HG03558 (cell line): ENCODE data around the gene PBX2.
"Not testable (repeated sequence)": the region's sequence is repeated elsewhere in the genome, so short reads cannot be mapped to it uniquely, and the experiment has no call there.

Source experiments
- ATAC-seq: cut with Tn5 transposase; IDR thresholded peaks from one replicate; pipeline ENCODE4 v1.9.1; 2021; ENCODE audit warnings: moderate number of reproducible peaks; ENCODE audit not compliant: unreplicated experiment; ENCODE audit errors: extremely low read depth

PBX2 gene

GRCh38 chr6:32188381-32189068 lies 1.5 kb downstream of the PBX2 start:
- no peak for ATAC-seq

- ATAC-seq: not testable (repeated sequence)
Measured at GRCh38 chr6:32187725-32188380, 2.1 kb downstream of the PBX2 start.

GRCh38 chr6:32187009-32187709 lies 2.8 kb downstream of the PBX2 start:
- no peak for ATAC-seq

GRCh38 chr6:32186151-32186840 lies 3.7 kb downstream of the PBX2 start:
- not testable (repeated sequence) for ATAC-seq

- ATAC-seq: not testable (repeated sequence)
Measured at GRCh38 chr6:32185681-32186131, 4.3 kb downstream of the PBX2 start.

GRCh38 chr6:32184084-32184640 lies 5.8 kb downstream of the PBX2 start, which contains the start of gene AGER:
Gene AGER, minus strand, starts transcription at chr6:32184253. Its CDS starts 31 bp downstream, at chr6:32184222.
- no peak for ATAC-seq

GRCh38 chr6:32183483-32184083 lies 6.4 kb downstream of the PBX2 start:
- ATAC-seq: no peak

GRCh38 chr6:32183030-32183429 lies 7.0 kb downstream of the PBX2 start:
- ATAC-seq: no peak

GRCh38 chr6:32182555-32182981 lies 7.4 kb downstream of the PBX2 start:
- no peak for ATAC-seq

GRCh38 chr6:32181915-32182529 lies 8.0 kb downstream of the PBX2 start:
- no peak for ATAC-seq

- no peak for ATAC-seq
Measured at GRCh38 chr6:32181148-32181702, 8.8 kb downstream of the PBX2 start.

- ATAC-seq: no peak
Measured at GRCh38 chr6:32179766-32180405, 10.1 kb downstream of the PBX2 start.

- no peak for ATAC-seq
Measured at GRCh38 chr6:32178547-32179440, 11.2 kb downstream of the PBX2 start.

- peak; percentile 60 for ATAC-seq
Measured at GRCh38 chr6:32177788-32178546, 12.0 kb downstream of the PBX2 start, which contains the start of gene RNF5. Gene RNF5, plus strand, starts transcription at chr6:32178405. Its CDS starts 107 bp downstream, at chr6:32178512.

- no peak for ATAC-seq
Measured at GRCh38 chr6:32177183-32177787, 12.7 kb downstream of the PBX2 start.

- no peak for ATAC-seq
Measured at GRCh38 chr6:32176476-32177182, 13.4 kb downstream of the PBX2 start.
